HG03457 (cell line): ENCODE measurements around the gene SYNE2.
"Not testable (repeated sequence)": the region's sequence is repeated elsewhere in the genome, so short reads cannot be mapped to it uniquely, and the experiment has no call there.

ENCODE experiments used
- ATAC-seq: cut with Tn5 transposase; IDR thresholded peaks from one replicate; pipeline ENCODE4 v1.9.1; 2021; ENCODE audit warnings: moderate number of reproducible peaks; ENCODE audit not compliant: unreplicated experiment

Gene SYNE2

GRCh38 chr14:63869940-63870752 is 17.3 kb downstream of the SYNE2 start:
- ATAC-seq: not testable (repeated sequence)

GRCh38 chr14:63870753-63871037 is 17.9 kb downstream of the SYNE2 start:
- ATAC-seq: not testable (repeated sequence)

GRCh38 chr14:63874223-63874622 is 21.4 kb downstream of the SYNE2 start:
- no peak for ATAC-seq

- no peak for ATAC-seq
These were observed 22.5 kb downstream of the SYNE2 start for GRCh38 chr14:63875311-63875710.

GRCh38 chr14:63877550-63877939 is 24.7 kb downstream of the SYNE2 start:
- ATAC-seq: no peak

- ATAC-seq: no peak
These were observed 25.2 kb downstream of the SYNE2 start for GRCh38 chr14:63878052-63878451.

- no peak for ATAC-seq
These were observed 26.0 kb downstream of the SYNE2 start for GRCh38 chr14:63878792-63879191.

GRCh38 chr14:63881926-63882325 is 29.1 kb downstream of the SYNE2 start:
- ATAC-seq: no peak

GRCh38 chr14:63887899-63888298 is 35.1 kb downstream of the SYNE2 start:
- ATAC-seq: no peak

GRCh38 chr14:63890553-63890952 is 37.7 kb downstream of the SYNE2 start:
- ATAC-seq: no peak

GRCh38 chr14:63891148-63891975 is 38.6 kb downstream of the SYNE2 start:
- ATAC-seq: no peak

- ATAC-seq: no peak
These were observed 39.5 kb downstream of the SYNE2 start for GRCh38 chr14:63892265-63892664.

- no peak for ATAC-seq
These were observed 41.1 kb downstream of the SYNE2 start for GRCh38 chr14:63893701-63894458.

GRCh38 chr14:63895510-63895909 is 42.7 kb downstream of the SYNE2 start:
- no peak for ATAC-seq

- ATAC-seq: no peak
These were observed 43.5 kb downstream of the SYNE2 start for GRCh38 chr14:63896278-63896720.

- ATAC-seq: no peak
These were observed 44.9 kb downstream of the SYNE2 start for GRCh38 chr14:63897721-63898163.

GRCh38 chr14:63899953-63900352 is 47.1 kb downstream of the SYNE2 start:
- no peak for ATAC-seq

- no peak for ATAC-seq
These were observed 48.8 kb downstream of the SYNE2 start for GRCh38 chr14:63901434-63902085.

GRCh38 chr14:63902375-63902976 is 49.7 kb downstream of the SYNE2 start:
- ATAC-seq: no peak

- no peak for ATAC-seq
These were observed 51.9 kb downstream of the SYNE2 start for GRCh38 chr14:63904724-63905123.
